Activated T-cell treated with anti-CD3 and anti-CD28 coated beads for 1 hour (primary cell): ENCODE measurements around the gene SH3GLB2.

Source experiments
- DNase-seq: peaks from one replicate; pipeline ENCODE4 v3.0.0-alpha.2; 2020; ENCODE audit warnings: low read depth

SH3GLB2 gene

DNA sequence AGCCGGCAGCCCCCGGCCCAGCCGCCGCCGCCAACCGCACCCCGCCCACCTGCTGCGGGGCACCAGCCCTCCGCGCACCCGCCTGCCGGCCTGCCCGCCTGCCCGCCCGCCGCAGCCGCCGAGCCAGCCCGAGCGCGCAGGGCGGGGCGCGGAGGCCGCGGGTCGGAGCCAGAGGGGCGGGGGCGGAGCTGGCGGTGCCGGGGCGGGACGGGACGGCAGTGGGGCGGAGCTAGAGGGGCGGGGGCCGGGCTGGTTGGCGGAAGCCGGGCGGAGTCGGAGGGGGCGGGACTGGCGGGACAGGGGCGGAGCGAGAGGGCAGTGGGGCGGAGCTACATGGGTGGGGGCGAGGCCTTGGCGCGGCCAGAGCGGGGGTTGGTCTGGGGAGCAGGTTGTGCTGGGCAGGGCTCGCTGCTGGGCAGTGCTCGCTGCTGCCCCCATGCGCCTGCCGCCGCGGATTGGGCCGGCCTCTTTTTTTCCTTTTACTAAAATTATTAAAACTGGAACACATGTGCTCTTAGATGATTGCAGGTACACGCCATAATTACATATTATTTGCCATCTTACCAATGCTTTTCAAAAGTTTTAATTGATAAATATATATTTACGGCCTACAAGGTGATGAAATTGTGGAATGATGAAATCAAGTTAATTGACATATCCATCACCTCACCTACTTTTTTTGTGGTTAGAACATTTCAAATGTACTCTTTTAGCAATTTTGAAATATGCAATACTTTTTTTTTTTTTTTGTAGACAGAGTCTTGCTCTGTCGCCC, at the start of gene SH3GLB2:
SH3GLB2 (minus strand) TSS at position 140 of the 775 bp plus-strand sequence. CDS start 177 bp downstream, outside the sequence.
- DNase-seq: peak; percentile 95

DNA sequence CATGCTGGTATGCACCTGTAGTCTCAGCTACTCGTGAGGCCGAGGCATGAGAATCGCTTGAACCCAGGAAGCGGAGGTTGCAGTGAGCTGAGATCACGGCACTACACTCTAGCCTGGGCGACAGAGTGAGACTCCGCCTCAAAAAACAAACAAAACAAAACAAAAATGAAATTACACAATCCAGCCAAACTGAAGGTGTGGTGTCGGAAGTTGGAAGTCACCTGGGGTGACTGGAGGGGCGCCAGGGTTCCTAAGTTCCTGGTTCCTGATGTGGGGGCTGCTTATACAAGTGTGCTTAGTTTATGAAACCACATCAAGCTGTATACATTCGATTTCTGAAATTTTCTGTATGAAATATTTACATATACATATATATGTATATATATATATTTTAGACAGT, 49.1 kb upstream of the SH3GLB2 start:
- no peak for DNase-seq

DNA sequence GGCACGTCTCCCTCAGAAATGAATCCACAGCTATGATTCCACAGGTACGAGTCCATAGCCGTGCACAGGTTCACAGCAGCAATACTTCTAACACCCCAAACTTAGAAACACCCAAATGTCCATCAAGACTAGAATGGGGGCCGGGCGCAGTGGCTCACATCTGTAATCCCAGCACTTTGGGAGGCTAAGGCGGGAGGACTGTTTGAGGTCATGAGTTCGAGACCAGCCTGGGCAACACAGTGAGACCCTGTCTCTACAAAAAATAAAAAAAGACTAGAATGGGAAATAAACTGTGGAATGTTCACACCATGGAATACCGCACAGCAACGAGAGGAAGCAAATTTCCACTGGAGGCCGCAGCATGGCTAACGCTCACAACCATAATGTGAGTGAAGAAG, 48.5 kb upstream of the SH3GLB2 start:
- DNase-seq: no peak

DNA sequence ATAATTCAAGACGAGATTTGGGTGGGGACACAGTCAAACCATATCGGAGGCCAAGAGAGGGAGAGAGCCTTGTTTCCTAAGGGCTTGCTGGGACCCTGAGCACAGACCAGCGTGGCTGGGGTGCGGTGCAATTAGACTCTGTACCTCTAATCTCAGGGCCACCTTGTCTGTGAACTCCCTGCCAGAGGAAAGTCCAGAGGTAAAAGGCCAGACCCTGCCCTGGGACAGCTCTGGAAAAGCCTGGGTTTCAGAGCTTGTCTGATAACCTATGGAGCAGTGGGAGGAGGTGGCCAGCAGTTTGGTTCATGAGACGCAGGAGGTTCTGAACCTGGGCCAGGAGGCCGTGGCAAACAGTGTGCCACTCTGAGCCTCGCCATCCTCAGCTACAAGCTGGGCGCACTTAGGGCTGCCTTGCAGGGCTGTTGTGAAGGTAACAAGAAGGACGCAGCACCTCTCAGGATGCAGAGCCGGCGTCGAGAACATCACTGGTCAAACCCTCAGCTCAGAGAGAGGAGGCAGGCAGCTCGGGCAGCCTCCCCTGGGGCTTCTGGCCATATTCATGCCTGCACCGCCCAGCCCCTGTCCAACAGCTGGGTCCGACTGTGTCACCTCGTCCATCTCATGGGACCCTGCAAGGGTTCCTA, 48.0 kb upstream of the SH3GLB2 start:
- DNase-seq: no peak

DNA sequence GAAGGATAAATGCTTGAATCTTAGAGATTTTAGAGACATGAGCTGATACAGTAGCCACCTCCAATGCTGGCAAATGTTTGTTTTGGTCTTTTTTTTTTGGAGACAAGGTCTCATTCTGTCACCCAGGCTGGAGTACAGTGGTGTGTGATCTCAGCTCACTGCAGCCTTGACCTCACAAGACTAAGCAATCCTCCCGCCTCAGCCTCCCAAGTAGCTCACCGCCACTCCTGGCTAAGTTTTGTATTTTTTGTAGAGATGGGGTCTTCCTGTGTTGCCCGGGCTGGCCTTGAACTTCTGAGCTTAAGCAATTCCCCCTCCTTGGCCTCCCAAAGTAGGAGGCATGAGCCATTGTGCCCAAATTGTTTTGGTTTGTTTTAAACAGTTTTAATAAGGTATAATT, 46.0 kb upstream of the SH3GLB2 start:
- no peak for DNase-seq

DNA sequence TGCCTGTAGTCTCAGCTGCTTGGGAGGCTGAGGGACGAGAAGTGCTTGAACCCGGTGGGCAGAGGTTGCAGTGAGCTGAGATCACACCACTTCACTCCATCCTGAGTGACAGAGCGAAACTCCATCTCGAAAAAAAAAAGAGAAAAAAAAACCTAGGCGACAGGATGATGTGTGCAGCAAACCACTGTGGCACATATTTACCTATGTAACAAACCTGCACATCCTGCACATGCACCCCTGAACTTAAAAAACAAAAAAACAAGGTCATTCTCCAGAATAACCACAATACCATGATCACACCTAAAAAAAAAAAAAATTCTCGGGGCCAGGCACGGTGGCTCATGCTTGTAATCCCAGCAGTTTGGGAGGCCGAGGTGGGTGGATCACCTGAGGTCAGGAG, 45.3 kb upstream of the SH3GLB2 start:
- no peak for DNase-seq

DNA sequence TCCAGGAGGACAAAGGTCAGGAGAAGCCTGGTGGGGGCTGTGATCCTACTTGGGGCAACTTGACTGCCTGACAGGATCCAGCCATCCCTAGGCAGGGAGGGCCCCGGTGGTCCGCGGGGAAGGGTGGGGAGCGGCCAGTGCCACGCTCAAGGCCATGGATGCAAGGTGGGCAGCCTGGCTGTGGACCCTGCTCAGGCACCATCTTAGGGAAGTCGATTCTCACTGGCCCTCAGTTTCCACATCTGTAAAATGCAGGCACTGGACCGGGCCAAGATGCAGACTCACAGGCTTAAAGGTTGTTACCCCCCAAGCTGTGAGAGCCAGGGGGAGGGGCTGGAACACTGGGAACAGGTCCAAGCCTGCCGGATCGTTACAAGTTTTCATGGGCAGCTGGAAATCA, 44.0 kb upstream of the SH3GLB2 start:
- no peak for DNase-seq

DNA sequence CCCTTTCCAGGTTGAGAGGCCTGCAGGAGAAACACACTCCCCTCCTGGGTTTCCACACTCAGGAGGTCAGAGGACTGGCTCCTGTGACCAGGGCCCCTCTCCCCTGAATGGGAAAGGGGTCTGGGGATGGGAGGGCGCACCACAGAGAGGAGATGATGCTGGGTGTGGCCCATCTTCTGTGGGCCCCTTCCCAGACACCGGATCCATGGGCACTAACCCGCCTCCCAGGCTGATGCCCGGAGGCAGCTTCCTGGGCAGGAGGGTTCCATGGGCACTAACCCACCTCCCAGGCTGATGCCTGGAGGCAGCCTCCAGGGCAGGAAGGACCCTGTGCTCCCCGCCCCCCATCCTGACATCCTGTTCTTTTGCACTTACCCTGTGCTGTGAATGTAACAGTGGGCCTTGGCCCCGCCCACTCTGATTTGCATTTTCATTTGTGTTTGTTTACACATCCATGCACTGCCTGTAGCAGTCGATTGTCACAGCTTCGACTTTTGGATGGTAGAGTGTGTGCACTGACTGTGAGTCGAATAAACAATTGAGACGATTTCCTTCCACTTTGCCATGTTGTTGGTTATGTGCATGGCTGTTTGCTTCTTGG, 43.5 kb upstream of the SH3GLB2 start:
- DNase-seq: no peak

DNA sequence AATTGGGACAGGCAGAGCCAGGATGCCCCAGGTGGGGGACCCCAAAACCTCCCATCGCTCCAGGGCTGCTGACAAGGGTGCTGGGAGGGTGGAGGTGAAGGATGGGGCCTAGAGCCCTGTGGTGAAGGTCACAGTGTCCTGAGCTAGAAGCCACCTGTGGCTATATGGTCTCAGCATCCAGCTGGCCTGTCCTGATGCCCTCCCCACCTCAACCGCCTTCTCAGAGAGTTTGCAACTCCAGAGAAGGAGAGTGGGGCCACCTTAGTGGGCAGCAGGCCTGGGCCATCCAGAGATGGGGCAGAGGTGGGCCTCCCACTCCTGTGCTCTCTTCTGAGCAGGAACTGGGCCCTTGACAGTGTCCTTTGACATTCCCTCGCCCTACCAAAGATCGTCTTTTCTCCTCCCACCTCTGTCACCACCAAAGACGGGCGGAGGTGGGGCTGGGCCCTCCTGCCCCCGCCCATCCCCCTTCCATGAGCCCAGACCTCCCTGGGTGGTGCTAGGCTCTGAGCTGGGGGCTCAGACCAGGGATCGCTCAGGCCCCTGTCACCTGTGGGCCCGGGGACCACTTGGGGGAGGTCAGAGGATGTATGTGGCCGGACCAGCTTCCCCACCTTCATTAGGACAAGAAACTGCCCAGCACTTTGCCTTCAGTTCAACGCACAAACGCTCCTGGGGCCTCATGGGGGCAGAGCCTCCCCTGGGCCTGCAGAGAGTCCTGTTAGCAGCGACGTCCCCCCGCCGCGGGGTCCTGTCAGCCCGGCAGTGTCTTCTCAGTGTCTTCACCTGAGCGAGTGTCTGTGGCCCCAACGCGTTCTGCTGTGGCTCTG, 42.8 kb upstream of the SH3GLB2 start:
- DNase-seq: no peak

DNA sequence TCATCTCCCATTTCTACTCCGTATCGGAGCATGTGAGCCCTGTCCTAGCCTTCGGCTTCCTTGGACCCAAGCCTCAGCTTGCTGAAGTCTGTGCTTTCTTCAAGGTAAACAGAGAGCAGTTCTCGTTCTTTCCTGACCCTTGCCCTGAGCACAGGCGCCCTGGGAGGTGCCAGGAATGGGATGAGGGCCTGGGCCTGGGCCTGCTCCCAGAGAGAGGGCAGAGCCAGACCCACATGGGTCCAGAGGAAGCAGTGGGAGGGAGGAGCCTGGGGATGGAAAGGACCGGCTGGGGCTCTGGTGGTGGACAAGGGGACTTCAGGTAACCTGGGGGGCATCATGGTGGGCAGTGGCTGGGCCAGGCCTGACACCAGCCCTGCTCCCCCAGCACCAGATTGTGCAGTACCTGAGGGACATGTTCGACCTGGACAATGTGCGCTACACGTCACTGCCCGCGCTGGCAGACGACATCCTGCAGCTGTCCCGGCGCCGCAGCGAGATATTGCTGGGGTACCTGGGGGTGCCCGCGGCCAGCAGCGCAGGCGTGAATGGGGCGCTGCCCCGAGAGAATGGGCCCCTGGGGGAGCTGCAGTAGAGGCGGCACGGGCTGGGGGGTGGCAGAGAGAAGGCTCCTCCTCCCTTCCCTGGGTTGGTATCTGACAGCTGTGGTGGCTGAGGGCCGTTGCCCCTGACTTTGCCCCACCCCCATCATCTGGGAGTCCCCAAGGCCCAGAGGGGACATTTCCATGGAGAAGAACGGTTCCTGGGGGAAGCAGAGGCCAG, 41.9 kb upstream of the SH3GLB2 start:
- no peak for DNase-seq

DNA sequence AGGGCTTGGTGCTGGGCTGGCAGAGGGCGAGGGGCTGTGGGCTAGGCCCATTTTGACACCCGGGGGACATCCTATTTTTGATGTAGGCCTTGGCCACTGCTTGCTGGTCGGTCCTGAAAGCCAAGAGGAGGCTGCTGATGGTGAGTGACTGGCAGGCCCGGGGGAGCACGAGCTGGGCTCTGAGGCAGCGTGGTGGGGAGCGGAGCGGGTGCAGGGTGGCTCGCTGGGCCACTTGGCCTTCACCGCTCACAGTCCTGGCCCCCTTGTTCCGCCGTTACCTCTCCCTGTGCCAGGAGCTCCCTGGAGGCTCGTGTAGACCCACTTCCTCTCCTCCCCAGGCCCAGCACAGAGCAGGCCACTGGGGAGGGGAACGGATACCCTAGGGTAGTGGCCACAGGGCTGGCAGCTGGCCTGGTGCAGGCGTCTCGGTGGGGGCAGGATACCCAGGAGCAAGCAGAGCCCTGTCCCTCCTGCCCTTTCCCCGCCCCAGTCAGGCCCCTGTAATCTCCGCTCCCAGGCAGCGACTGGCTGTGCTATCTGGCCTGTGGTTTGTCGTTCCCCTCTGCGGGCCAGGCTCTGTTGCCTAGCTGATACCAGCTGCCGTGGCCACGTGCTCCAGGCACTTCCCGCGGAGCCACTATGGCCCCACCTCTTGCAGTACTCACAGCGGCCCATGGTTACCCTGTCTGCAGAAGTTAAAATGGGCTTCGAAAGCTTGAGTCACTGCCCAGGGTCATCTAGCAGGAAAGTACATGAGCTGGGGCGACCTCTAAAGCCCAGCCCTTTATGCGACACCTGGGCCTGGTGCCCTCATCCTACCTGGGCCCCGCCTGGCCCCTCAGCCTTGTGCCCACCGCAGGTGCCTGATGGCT, 41.1 kb upstream of the SH3GLB2 start:
- peak; percentile 40 for DNase-seq

DNA sequence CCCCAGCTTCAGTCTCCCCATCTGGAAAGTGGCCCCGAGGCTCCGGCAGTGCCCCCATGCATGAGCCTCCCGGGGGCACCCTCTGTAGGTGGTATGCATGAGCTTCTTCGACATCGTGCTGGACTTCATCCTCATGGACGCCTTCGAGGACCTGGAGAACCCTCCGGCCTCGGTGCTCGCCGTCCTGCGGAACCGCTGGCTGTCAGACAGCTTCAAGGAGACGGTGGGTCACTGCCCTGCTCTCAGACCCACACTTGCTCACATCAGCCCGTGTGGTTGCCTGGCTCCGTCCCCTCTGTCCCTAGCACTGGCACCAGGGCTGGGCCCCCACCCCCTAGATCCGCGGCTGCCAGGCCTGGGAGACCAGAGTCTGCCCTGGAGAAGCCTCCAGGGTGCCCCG, 40.0 kb upstream of the SH3GLB2 start:
- no peak for DNase-seq

DNA sequence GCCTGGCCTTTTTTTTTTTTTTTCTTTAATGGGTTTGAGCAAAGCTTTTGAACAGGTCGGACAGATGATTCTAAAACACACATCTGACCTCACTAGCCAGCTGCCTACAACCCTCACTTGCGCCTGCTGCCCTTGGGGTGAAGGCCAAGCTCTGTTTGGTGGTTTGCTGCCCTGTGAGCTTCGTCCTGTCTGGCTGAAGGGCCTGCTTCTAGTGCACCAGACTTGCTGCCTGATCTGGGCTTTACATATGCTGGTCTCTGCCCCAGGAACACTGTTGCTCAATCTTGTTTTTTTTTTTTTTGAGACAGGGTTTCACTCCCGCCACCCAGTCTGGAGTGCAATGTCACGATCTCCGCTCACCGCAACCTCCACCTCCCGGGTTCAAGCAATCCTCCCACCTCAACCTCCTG, 36.4 kb upstream of the SH3GLB2 start:
- no peak for DNase-seq

DNA sequence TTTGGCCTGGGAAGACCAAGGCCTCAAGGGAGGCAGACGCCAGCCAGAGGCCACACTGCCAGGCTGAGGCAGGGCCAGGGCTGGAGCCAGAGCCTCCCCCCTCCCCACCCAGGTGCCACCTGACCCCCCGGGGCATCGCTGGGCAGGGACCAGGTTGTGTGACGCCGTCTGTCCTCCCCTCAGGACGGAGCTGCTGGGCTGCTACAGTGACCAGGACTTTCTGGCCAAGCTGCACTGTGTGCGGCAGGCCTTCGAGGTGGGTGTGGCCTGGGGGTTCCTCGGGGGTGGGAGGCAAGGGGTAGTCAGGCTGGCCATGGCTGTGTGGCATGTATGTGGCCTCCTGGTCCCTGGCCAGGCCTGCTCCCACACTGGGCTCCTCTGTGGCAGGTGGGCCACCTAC, 34.9 kb upstream of the SH3GLB2 start:
- no peak for DNase-seq

DNA sequence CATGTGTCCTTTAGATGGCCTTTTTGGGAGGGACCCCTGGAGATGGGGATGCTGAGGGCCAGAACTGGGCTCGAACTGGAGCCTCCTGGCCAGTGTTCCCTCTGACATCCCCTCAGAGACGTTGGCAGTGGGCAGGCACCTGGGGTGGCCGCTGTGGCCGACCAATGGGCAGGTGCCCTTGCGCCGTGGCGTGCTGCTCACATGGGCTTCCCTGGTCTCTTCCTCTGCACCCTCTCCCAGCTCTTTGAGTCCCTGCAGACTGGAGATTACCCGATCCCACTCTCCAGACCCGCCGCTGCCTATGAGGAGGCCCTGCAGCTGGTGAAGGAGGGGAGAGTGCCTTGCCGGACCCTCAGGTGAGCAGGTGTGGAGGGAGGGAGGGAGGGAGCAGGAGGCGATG, 32.9 kb upstream of the SH3GLB2 start:
- no peak for DNase-seq

DNA sequence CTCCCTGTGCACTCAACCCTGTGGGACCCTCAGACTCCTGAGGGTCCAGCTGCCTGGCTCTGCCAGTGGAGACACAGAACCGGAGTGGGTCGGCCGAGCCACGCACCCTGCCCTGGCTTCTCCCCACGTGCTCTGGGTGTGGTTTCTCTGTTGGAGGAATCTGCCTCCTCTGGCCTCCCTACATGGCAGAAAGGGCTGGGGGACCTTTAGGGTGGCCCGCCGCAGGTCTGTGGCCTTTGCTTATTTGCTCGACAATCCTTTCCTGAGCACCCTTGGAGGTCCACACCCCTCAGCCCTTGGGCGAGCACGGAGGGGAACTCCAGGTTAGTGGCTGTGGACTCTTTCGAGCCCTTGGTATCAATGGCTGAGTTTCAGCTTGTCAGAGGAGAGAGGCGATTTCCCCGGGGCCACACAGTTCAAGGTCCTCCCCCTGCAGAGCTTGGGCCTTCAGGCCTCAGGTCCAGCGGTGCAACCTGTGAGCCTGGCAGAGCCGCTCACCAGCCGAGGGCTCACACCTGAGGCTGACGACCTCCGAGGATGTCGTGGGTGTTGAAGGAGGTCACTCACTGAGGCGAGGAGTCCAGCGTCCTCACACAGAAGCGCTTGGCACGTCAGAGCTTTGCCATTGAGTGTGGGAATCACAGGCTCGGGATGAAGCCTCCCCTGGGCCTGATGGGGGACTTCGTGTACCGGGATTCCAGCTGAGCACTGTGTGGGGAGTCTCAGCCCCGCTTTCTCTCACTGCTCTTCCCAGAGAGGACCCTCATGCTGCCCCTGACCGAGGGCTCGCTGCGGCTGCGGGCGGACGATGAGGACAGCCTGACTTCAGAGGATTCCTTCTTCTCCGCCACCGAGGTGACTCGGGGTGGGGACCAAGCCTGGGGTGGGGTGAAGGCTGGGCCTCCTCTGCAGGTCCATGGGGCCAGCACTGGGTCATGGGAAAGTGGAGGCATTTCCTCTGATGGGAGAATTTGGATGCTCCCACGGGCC, 32.0 kb upstream of the SH3GLB2 start:
- no peak for DNase-seq

DNA sequence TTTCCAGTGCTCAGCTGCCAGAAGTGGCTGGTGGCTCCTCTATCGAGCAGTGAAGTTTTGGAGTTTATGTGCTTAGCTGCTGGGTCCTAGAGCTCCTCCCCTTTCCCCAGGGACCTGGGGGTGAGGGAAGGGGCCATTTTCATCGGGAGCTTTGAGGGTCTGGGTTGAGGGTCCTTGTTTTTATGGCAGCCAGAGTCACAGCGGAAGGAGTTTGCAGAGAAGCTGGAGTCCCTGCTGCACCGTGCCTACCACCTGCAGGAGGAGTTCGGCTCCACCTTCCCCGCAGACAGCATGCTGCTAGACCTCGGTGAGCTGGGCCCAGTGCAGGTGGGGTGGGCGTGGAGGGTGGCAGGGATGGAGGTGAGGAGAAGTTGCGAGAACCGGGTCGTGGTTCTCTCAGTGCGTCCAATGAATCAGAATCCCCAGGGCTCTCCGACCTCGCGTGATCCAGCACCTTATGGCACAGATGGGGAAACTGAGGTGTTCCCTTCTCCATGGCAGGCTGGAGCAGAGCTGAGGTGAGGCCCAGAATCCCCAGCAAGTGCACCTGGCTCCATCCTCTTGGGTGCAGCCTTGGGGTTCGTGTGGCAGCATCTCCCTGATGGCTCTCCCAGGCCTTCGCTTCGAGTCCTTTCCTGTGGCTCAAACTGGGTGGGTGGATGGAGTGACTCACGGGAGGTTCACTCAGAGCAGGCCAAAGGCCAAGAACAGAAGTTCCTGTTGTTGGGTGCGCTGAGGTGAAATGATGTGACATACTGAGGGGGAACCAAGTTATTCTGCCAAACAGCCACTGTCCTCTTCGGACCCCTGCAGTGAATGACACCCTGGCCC, 31.0 kb upstream of the SH3GLB2 start:
- DNase-seq: no peak

DNA sequence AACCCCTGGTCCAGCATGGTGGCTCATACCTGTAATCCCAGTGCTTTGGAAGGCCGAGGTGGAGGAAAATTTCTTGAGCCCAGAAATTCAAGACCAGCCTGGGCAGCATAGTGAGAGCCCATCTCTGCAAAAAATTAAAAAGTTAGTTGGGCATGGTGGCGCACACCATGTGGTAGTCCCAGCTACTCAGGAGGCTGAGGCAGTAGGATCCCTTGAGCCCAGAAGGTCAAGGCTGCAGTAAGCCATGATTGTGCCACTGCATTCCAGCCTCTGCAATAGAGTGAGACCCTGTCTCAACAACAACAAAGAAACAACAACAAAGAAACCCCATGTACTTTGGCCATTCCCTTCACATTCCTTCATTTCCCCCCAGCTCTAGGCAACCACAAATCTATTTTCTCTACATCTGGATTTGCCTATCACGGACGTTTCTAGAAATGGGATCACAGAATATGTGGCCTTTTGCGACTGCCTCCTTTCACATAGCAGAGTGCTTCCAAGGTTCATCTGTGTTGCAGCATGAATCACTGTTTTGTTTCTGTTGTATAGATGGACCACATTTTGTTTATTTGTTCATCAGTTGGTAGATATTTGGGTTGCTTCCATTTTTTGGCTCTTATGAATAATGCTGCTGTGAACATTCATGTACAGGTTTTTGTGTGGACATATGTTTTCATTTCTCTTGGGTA, 26.2 kb upstream of the SH3GLB2 start:
- DNase-seq: no peak
